AG04450 (cell line): ENCODE results near the gene KCNQ1OT1. TPM values are rescaled to one million over a fixed set of nuclear protein-coding genes. Genes with fewer than 3 reads are reported as not detected.

Experiments used
- CTCF ChIA-PET: fragments of 300-600, 350-600 bp; formaldehyde crosslinking; extraction: SDS; loops from one replicate; lab custom pipeline; 2022; ENCODE audit warnings: antibody characterized with exemption, inconsistent platforms; lab: Charles Lee
- POLR2A ChIA-PET: fragments of 350-600 bp; formaldehyde crosslinking; extraction: SDS; loops from one replicate; lab custom pipeline; 2021; ENCODE audit warnings: antibody characterized with exemption, inconsistent platforms; lab: Yijun Ruan, JAX
- DNase-seq: peaks from one replicate; pipeline ENCODE4 v3.0.0-alpha.2; 2011; ENCODE audit warnings: low read depth, low spot score
- H3K27ac ChIP-seq: one replicate; pipeline ENCODE4 v1.5.1; 2012; ENCODE audit warnings: low read depth, low read length, control low read depth
- H3K27me3 ChIP-seq: one replicate; pipeline ENCODE4 v1.6.0; 2012; ENCODE audit warnings: low read length; ENCODE audit not compliant: control insufficient read depth, insufficient read depth
- H3K4me3 ChIP-seq: 2 replicates; pipeline ENCODE4 v1.5.1; 2011; ENCODE audit warnings: mild to moderate bottlenecking, low read depth, low read length, control low read depth
- H3K9me3 ChIP-seq: 2 replicates; pipeline ENCODE4 v1.5.1; 2012; ENCODE audit warnings: low read length; ENCODE audit not compliant: control insufficient read depth, insufficient read depth
- polyA plus RNA-seq: library from polyadenylated mRNA; depleted of rRNA; stranded (reverse); fragments of >200 nt; gene quantifications from 2 replicates; pipeline ENCODE4 v1.2.3, GENCODE V29; 2011
- TF ChIP-seq, protein P1 (sequence below): IDR thresholded peaks from 2 replicates; pipeline ENCODE4 v1.5.1; 2011; ENCODE audit warnings: low read depth, low read length, control low read depth, inconsistent platforms

Gene KCNQ1OT1
- polyA plus RNA-seq, 1 experiment = 0.33 TPM

DNA sequence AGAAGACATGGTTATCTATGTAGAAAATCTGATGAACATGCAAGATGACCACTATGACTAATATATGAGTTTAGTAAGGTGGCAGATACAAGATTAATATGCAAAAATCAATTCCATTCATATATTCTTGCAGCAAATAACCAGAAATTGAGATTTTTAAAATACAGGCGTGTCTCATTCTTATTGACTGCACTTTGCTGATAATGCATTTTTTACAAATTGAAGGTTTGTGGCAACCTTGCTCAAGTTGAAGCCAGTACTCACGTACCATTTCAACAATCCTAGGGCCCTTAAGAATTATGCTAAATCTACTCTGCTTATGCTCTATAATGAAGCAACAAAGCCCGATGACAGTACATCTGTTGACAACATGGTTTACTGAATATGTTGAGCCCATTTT is 104.6 kb downstream of the KCNQ1OT1 start:
- H3K27ac ChIP-seq = no peak overlapping the region
- no peak for DNase-seq
- ChIA-PET POLR2A (no interaction called here), CTCF (no interaction called here)
- H3K9me3 ChIP-seq = peaks cover 4% of the 10 kb centered on the region
- TF ChIP-seq, protein P1, sequence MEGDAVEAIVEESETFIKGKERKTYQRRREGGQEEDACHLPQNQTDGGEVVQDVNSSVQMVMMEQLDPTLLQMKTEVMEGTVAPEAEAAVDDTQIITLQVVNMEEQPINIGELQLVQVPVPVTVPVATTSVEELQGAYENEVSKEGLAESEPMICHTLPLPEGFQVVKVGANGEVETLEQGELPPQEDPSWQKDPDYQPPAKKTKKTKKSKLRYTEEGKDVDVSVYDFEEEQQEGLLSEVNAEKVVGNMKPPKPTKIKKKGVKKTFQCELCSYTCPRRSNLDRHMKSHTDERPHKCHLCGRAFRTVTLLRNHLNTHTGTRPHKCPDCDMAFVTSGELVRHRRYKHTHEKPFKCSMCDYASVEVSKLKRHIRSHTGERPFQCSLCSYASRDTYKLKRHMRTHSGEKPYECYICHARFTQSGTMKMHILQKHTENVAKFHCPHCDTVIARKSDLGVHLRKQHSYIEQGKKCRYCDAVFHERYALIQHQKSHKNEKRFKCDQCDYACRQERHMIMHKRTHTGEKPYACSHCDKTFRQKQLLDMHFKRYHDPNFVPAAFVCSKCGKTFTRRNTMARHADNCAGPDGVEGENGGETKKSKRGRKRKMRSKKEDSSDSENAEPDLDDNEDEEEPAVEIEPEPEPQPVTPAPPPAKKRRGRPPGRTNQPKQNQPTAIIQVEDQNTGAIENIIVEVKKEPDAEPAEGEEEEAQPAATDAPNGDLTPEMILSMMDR = no peak
- H3K27me3 ChIP-seq = peaks cover 19% of the 10 kb centered on the region
- H3K4me3 ChIP-seq = no peak overlapping the region

DNA sequence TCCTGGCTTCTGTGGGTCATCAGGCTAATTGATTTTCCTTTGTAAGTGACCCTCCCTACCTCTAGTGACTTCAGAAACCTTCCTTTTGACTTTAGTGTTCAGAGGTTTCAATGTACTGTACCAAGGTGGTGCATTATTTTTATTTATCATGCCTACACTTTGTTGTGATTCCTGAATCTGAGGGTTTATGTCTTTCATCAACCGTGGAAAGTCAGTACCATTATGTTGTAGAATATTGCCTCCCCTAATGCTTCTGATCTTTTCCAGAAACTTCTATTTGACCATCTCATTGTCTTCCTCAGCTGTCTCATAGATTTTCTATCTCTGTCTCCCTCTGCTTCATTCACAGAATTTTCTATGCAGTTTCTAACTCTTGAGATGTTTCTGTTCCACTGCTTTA is 105.5 kb downstream of the KCNQ1OT1 start:
- no peak for DNase-seq
- Histone ChIP-seq H3K4me3 (no peak overlapping the region), H3K27me3 (peaks cover 21% of the 10 kb centered on the region), H3K9me3 (peaks cover 4% of the 10 kb centered on the region), H3K27ac (no peak overlapping the region)
- CTCF ChIA-PET = no interaction called here
- TF ChIP-seq, protein P1 = no peak
- POLR2A ChIA-PET = no interaction called here

DNA sequence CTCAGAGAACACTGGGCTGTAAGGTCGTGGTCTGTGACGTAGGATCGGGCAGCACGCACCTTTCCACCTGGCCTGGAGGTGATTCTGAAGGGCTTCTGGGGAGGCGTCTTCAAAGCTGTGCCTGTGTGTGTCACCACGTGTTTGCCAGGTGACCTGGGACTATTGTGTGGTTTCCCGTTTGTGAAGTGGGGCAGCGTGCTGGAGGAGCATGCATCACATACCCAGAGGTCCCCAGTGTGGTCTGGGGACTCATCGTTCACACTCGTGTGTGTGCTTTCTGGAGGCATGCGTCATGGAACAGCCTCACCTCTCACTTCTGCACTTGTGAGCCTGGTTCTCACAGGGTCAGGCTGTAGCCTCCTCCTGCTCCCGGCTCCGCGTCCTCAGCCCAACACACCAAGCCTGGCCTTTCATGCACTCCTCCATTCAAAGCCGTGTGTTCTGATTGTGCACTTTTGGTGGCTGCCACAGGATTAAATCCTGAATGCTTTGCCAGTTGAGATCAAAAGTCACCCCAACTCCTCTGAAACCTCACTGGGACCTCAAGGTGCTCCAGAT is 106.3 kb downstream of the KCNQ1OT1 start:
- H3K27ac ChIP-seq = no peak overlapping the region
- no peak for DNase-seq
- H3K4me3 ChIP-seq = no peak overlapping the region
- POLR2A ChIA-PET = no interaction called here
- CTCF ChIA-PET = no interaction called here
- H3K9me3 ChIP-seq = peaks cover under 1% of the 10 kb centered on the region
- TF ChIP-seq, protein P1 = no peak
- H3K27me3 ChIP-seq = peaks cover 19% of the 10 kb centered on the region

DNA sequence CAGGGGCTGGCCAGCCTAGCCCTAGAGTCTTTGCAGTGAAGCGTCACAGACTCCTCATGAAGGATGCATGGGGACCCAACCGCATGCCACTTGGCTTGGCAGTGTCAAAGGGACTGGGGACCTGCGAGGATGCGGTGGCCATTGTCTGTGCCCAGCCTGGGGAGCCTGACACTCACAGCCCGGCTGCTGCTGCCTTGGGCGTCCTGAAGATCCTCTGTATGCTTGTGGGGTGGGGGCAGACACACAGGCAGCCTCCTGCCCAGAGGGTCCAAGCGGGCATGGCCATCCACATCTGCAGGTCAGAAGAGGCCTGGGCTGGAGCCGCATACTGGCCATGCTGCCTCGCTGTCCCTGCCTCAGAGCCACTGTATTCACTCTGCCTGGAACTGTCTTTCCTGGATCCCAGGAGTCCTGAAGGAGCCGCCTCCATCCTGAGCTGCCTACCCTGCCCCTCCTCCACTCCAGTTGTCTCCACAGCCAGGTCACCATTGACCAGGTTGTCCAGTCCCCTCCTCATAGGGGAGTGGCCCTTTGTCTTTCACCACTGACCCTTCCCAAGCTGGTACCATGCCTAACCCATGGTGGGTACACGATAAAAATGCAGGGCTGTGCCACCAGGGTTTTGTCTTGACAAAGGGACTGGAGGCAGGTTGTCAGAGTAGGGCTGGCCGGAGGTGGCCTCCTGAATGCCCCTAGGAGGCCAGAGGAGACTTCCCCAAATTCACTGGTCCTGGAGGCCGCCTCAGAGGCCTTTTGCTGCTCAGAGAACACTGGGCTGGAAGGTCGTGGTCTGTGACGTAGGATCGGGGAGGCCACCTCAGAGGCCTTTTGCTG is 107.0 kb downstream of the KCNQ1OT1 start:
- DNase-seq = no peak
- no peaks in the 10 kb centered on the region; the same call in 1 of the 2 replicates for H3K9me3 ChIP-seq
- CTCF ChIA-PET = no interaction called here
- peaks cover 24% of the 10 kb centered on the region for H3K27me3 ChIP-seq
- H3K4me3 ChIP-seq = no peak overlapping the region
- TF ChIP-seq, protein P1 = no peak
- no peak overlapping the region for H3K27ac ChIP-seq
- POLR2A ChIA-PET = no interaction called here

DNA sequence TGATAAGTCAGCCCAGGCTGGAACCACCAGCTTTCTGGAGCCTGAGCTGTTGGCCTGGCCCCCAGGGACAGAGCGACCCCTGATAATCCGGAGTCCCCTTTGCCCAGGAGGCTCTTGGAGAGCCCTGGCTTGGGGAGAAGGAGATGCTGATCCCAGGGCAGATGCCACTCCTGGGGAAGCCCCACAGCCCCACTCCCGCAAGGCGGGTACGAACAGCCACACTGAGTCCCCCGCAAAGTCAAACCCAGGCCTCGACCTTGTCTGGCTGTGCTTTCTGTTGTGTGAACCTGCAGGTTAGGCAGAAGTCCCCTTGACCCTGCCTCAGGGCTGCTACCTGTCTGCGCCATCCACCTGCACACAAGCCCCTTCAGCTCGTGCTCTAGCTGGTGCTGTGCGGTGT is 108.0 kb downstream of the KCNQ1OT1 start:
- DNase-seq = no peak
- ChIA-PET POLR2A (no interaction called here), CTCF (no interaction called here)
- no peak overlapping the region for H3K27ac ChIP-seq
- TF ChIP-seq, protein P1 = no peak
- no peak overlapping the region for H3K4me3 ChIP-seq
- H3K9me3 ChIP-seq = no peaks in the 10 kb centered on the region; the same call in 1 of the 2 replicates
- peaks cover 26% of the 10 kb centered on the region for H3K27me3 ChIP-seq
